Measurements from ENCODE around the gene YWHAE.

DNA sequence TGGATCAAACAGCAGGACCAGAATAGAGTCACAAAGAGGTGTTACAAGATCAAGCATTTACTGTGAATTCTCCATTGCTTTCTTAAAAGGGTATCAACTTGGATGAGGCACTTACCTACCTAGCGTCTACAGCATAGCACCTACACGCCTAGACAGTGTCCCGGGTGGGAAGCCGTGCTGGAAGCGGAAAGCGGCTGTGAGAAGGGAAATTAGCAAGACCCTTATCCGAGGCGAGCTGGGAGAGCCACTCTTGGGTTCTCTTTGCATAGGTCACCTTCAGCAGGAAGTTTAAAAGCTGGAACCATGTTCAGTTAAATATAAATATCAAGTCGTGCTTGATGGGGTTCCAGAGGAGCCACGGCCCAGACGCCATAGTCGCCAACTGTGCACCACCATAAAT lies 74.3 kb downstream of the YWHAE start:
- no peak for TF ChIP-seq POLR2A (IDR thresholded peaks at IDR 0.05)
- TF ChIP-seq, protein P1, sequence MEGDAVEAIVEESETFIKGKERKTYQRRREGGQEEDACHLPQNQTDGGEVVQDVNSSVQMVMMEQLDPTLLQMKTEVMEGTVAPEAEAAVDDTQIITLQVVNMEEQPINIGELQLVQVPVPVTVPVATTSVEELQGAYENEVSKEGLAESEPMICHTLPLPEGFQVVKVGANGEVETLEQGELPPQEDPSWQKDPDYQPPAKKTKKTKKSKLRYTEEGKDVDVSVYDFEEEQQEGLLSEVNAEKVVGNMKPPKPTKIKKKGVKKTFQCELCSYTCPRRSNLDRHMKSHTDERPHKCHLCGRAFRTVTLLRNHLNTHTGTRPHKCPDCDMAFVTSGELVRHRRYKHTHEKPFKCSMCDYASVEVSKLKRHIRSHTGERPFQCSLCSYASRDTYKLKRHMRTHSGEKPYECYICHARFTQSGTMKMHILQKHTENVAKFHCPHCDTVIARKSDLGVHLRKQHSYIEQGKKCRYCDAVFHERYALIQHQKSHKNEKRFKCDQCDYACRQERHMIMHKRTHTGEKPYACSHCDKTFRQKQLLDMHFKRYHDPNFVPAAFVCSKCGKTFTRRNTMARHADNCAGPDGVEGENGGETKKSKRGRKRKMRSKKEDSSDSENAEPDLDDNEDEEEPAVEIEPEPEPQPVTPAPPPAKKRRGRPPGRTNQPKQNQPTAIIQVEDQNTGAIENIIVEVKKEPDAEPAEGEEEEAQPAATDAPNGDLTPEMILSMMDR (IDR thresholded peaks at IDR 0.05): no peak
